GM18519 (cell line): Measurements from ENCODE around the gene PTRHD1.
"Not testable (repeated sequence)": the region's sequence is repeated elsewhere in the genome, so short reads cannot be mapped to it uniquely, and the experiment has no call there.

Experiments used
- ATAC-seq: cut with Tn5 transposase; IDR thresholded peaks from one replicate; pipeline ENCODE4 v1.9.1; 2021; ENCODE audit warnings: mild to moderate bottlenecking, moderate library complexity; ENCODE audit not compliant: unreplicated experiment, low FRiP score

The PTRHD1 gene, protein sequence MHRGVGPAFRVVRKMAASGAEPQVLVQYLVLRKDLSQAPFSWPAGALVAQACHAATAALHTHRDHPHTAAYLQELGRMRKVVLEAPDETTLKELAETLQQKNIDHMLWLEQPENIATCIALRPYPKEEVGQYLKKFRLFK

DNA sequence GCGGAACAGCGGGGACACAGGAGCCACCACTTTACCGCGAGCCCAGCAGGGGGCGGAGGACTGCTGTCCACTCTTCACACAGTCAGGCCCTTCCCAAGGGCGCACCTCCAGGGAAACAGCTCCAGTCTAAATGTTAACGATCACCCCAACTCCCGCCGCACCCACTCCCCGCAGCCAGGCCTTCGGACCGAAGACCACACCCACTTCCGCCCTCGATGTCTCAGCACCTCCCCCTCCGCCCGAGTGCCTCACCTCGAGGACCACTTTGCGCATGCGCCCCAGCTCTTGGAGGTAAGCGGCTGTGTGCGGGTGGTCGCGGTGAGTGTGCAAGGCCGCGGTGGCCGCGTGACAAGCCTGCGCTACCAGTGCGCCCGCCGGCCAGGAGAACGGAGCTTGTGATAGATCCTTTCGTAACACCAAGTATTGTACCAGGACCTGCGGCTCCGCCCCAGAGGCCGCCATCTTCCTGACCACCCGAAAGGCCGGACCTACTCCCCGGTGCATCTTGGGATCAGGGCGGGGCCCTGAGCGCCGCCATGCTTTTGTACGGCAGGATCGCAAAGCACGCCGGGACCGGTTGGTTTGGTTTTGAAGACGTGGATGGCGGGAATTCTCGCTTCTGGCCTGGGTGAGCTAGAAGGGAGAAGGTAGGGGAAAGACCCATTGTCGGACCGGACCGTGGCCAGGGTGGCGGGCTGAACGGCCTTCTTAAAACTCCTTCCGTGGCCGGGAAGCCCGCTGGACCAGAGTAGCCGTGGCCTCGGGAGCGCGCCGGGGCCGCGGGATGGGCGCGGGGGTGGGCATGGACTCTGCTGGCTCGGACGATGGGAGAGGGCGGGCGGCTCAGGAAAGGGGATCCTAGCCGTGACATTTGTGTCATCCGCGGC is at the start of gene PTRHD1, which contains the start of gene CENPO:
Gene PTRHD1 (minus strand): TSS at position 518 of the 887 bp plus-strand sequence. CDS start 14 bp downstream, at position 504.
Gene CENPO (plus strand): TSS at position 552 of the 887 bp plus-strand sequence. CDS start 495 bp downstream, outside the sequence.
- ATAC-seq: peak; percentile 76

- ATAC-seq: no peak
Measured at GRCh38 chr2:24842081-24843050, 49.2 kb upstream of the PTRHD1 start.

- ATAC-seq: no peak
Measured at GRCh38 chr2:24840962-24841945, 48.1 kb upstream of the PTRHD1 start.

GRCh38 chr2:24840164-24840869 is 47.1 kb upstream of the PTRHD1 start:
- ATAC-seq: no peak

GRCh38 chr2:24839729-24840128 is 46.5 kb upstream of the PTRHD1 start:
- ATAC-seq: no peak

DNA sequence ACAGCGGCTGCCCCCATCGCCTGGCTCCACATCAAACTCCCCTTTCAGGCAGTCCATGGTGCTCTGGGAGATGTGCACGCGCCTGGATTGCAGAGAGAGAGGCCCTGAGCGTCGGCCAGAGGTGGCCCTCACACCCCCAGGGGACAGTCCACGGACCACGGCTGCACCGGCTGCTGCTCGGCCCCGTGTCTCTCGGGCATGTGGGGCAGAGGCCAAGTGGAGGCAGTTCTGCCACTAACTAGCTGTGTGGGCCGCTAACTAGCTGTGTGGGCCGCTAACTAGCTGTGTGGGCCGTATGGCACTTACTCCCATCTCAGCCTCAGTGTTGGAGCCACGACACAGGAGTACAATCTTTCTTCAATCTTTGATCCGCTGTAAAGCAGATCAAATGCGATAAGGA is 45.4 kb upstream of the PTRHD1 start:
- no peak for ATAC-seq

DNA sequence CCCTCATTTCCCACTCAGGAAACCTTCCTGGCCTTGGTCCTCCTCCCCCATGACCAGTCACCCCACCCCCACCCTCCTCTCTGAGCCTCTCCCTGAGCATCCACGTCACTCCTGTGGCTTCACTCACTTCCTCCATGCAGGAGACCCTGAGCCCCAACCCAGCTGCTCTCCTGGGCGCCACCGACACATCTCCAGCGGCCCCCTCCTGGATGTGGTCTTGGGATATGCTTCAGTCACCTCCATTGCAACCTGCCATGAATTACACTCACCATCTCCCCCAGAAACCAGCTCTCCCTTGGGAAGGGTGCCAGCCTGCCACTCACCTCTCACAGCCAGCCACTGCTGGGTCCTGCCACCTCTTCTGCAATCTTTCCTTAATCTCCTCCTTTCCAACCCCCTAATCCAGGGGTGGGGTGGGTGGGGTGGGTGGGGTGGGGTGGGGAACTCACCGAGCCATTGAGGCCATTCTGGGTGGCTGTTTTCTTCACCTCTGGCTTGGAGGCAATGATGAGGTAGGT is 44.9 kb upstream of the PTRHD1 start:
- ATAC-seq: no peak

GRCh38 chr2:24836706-24837105 is 43.5 kb upstream of the PTRHD1 start:
- ATAC-seq: no peak

- ATAC-seq: no peak
Measured at GRCh38 chr2:24836206-24836605, 43.0 kb upstream of the PTRHD1 start.

DNA sequence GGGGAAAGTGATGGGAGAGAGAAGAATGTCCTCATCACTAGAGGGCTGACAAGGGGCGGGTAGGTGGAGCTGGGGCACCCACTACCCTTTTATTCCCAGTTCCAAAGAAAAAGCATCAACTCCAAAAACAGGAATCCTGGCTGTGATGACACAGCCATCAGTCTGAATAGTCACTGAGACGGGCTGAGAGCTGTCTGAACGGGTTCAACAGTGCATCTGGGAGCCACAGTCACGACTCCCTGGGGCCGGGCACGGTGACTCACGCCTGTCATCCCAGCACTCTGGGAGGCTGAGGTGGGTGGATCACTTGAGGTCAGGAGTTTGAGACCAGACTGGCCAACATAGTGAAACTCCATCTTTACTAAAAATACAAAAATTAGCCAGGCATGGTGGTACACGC is 42.2 kb upstream of the PTRHD1 start:
- not testable (repeated sequence) for ATAC-seq

DNA sequence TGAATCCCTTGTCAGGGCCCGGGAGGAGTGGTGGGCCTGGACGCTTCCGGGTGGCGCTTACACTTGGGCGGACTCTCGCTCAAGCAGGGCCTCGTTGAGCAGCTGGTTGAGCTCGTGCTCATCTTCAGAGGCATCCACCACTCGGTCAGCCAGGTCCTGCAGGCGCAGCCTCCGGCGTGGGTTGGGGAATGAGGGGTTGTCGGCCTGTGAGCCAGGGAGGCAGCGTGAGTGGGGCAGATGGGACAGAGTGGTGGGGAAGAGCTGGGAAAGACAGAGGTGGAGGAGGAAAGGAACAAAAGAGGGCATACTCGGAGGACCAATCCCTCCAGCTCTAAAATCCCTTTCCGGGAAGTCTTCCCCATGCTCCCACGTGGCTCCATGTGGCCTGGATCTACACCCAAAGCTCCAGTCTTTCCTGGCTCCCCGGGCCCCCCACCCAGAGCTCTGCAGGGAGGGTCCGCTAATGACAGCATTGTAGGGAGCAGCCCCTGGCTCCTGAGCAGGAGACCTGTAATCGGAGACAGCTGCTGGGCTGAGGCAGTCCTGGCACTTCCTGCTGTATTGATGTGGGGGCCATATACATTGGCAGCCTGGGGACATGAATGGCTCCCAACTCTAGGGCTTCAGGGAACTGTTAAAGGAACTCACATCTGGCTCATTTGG is 41.7 kb upstream of the PTRHD1 start:
- no peak for ATAC-seq

GRCh38 chr2:24833821-24834732 is 40.9 kb upstream of the PTRHD1 start:
- ATAC-seq: no peak

GRCh38 chr2:24832931-24833701 is 39.9 kb upstream of the PTRHD1 start:
- no peak for ATAC-seq

DNA sequence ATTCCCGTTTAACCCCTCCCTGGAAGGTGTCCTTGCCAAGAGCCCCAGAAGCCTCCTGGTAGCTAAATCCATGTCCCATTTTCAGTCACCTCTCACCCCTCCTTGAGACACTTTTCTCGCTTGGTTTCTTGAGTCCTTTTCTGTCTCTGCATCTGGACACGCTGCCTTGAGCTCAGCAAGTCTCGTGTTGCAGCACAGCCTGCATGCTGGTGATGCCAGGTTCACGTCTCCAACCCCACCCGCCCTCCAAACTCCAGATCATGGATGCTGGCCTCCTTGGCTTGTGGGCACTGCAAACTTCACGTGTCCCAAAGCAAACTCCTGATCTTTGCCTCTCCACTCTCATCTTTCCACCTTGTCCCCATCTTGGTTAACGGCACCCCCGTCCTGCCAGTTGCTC is 39.3 kb upstream of the PTRHD1 start:
- no peak for ATAC-seq

DNA sequence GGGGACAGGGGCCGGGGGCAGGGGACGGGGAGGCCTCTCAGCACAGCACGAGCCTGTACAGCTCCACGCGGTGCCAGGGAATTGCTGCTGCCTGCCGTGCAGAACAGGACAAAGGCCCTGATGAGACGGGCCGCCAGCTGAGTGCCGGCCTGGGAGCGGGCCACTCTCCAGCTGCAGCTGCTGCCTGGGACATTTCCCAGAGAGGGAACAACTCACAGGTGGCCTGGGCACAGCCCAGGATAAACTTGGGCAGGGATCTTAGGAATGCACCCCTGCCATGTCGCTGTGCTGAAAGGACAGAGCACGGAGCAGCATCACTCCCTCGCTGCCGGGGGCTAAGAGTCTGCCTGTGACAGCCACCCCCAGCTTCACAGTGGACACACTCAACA is 38.9 kb upstream of the PTRHD1 start:
- ATAC-seq: no peak
